ENCODE data around the gene BRS3.

BRS3 gene

DNA sequence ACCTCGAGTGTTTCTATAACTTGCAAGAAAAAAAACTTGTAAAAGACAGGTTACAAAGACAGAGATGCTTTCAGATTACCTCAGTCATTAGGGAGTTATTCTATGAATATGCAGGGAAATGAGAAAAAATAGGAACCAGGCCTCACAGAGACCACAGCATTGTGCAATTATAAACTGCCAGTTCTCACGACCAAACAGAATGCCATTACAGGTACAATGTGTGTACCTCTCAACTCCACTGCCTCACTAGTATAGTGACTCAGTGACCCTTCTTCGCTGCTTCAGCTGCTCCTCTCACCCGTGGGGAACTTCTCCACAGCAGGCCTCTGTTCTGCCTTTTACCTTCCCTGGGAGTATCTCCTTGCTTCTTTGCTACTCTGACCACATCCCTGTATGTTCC, 7.3 kb downstream of the BRS3 start:
- no peak for DNase-seq

DNA sequence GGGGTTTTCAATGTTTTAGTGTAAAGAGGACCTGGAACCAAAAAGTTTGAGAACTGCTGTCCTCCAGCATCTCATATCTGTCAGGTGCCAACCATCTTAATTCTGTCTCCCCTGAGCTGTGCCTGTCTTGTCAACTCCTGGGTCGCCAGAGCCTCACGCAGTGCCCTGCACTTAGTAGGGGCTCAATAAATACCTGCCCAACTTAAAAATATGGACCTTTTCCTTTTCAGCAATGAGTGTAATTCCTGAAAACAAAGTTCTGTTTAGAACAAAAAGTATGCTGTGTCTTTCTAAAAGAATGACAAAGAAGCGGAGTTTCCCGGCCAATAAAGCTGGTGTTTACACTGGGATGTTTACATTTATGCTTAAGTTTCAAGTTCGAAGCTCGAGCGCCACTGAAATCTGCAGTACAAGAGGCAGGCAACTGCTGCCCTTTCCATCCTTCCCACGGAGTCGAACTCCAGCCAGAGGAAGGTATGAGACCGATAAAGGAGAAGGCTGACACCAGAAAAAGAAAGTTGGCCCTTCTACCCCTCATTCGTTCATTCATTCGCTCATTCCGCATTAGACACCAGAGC, 8.5 kb downstream of the BRS3 start:
- DNase-seq, result peak in 1 of 51 donors; percentile 26

DNA sequence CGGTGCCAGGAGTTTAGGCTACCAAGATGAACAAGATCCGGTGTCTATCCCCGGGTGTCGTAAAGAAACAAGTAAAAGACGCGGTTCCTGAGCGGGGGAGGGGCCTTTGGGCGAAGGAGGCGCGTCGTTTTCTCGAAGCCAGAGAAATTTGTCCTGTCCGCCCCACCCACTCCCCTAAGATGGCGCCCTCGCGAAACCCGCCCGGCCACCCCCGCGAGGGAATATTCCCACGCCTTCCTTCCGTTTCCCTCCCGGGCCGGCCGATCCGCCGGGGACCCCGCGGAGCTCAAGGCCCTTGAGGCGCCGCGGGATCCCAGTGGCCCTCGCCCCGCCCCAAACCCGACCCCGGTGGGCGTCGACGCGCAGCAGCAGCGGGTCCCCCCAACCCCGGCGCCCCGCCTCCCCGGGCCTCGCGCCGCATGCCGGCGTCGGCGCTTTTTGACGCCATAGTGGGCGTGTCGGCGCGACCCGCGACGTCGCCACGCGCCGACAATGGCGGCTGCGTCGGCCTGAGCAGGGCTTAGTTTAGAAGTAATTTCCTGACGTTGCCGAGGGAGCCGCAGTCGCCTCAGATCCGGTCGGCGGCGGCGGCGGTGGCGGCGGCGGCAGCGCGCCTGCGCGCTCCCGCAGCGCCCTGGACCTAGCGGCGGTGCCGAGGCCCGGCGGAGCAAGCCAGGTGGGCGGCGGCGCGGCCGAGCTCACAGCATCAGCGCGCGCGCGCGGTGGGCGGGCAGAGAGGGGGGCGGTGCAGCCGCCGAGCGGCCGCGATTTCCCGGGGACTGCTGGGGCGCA, 9.2 kb downstream of the BRS3 start:
- peak; percentile 17 to 87 (median 68) for DNase-seq

DNA sequence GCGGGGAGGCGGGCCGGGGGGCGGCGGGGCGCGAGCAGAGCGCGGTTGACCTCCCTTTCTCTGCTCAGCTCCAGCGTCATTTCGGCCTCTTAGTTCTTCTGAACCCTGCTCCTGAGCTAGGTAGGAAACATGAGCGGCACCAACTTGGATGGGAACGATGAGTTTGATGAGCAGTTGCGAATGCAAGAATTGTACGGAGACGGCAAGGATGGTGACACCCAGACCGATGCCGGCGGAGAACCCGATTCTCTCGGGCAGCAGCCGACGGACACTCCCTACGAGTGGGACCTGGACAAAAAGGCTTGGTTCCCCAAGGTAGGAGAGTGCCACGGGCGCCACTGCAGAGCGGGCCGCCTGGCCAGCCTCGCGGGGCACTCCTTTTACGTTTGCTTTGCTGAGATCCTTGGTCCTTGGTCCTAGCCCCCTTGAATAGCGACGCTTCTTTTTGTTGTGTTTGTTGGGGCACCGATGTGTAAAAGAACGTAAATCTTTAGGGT, 9.9 kb downstream of the BRS3 start, which contains the start of gene HTATSF1:
Gene HTATSF1, plus strand, starts transcription at position 37 of the 497 bp plus-strand sequence. Its CDS starts 93 bp downstream, at position 130.
- DNase-seq, result peak in 7 of 51 donors; percentile 2 to 44 (median 23)

DNA sequence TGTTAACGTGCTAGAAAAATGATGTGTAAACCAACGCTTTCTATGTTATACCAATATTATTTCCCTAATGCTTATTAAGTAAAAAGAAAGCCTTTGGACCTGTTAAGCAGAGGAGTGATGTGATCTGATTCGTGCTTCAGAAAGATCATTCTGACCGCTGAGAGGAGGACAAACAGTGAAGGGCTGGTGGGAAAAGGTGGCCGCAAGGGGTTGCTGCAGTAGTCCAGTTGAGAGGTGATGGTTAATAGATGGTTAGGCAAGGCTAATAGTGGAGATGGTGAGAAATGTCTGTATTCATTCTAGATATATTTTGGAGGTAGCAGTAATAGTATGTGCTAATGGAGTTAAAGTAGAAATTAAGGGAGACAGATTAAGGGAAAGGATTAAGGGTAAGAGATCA, 31.3 kb downstream of the BRS3 start:
- no peak for DNase-seq

DNA sequence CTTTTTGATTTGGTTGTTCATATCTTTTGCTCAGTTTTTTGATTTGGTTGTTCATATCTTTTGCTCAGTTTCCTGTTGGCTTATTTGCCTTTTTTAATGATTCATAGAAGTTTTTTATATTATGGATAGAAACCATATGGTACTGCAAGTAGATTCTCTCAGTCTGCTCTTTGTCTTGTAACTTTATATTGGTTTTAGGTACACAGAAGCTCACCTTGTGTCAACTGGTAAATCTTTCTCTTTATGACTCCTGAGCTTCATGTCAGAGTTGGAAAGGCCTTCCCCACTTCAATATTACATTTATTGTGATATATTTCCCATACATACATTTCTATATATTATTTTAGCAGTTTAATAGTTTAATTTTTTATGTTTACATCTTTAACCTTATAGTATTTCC, 36.0 kb downstream of the BRS3 start:
- DNase-seq, result no peak

DNA sequence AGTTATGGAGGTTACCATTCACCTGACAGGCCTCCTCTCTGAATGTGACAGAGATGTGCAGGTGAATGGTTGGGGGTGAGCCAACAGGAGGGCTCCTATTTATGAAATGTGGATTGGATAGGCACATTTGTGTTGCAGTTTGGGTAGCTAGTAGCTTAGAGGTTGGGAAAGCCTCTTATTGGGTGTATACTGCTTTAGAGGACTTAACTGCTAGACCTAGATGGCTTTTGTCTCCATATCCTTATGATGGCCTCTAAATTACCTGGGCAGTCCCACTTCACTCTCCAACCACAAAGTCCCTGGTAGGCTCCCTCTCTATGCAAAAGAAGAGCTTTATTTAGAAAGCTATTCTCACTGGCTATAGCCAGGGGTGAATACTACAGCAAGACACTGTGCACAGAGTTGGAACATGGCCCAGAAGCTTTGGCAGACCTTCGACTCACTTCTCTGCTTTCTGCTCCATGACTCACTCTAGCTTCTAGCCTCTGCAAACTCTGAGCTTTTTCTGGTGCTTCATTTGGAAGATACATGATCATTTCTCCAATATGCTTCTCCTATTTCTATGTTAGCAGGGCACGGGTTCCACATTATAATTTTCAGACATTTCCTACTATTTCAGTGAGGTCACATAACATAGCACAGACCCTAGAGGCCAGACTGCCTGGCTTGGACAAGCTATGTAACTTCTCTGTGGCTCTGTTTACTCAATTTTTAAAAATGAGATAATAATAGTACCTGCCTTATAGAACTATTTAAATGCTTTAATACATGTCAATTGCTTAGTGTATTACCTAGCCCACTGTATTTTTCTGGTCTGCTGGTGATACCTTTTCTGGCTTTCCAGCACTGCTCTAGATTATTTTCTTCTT, 38.2 kb downstream of the BRS3 start:
- peak in 31 of 51 donors; percentile 0 to 47 (median 16) for DNase-seq

DNA sequence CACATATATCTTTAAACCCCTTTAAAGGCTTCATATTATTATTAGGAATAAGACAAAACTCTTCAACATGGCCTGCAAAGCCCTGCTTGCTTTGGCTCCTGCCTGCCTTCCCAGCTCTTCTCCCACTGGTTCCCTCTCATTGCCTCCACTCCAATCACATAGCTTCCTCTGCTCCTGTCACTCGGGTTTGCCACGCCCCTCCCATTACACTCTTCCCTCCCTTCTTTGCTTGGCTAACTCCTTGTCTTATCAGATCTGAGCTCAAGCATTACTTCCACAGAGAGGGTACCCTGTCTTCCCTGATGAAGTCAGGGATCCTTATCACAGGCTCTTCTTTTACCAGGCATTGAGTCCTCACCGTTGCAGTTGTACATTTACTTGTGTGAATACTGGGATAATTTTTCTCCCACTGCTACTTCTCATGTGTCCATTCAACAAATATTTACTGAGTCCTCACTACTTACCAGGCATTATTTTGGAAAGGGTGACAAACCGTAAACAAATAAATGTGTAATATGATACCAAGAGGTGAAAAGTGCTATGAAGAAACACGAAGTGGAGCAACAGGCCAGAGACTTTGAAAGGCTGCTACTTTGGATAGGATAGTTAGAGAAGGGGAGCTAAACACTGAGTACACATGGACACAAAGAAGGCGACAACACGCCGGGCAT, 41.0 kb downstream of the BRS3 start:
- no peak for DNase-seq

DNA sequence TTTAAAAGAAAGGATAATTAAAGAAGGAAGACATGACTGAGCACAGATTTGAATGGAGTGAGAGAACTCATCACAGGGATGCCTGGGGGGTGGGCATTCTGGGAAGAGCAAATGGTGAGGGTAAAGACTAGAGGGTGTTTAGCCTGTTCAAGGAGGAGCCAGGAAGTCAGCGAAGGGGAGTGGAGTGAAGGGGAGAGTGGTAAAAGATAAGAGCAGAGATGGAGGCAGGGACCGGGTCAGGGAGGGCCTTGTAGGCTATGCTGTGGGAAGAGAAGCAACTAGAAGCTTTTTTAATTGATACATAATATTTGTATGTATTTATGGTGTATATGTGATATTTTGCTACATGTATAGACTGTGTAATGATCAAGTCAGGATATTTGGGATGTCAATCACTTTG, 42.0 kb downstream of the BRS3 start:
- no peak for DNase-seq

DNA sequence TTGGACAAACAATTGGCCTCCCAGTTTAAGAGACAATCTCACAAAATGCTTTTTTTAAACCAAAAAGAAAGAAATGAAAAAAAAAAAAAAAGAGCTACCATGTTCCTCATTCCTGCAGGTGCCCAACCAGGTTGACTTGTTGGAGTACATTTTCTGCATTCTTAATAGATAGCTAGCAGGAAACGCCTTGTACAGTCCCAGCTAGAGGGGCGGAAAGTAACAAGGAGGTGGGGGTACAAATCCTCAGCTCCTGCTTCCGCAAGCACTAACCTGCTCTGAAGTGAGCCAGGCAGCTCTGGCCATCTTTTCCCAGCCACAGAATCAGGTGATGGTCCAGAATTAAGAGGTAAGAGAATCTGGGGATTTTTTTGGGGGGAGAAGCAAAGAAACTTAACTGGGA, 44.2 kb downstream of the BRS3 start, which contains the start of gene VGLL1:
Gene VGLL1, plus strand, starts transcription at position 265 of the 400 bp plus-strand sequence. CDS start 3,806 bp downstream, outside the sequence.
- DNase-seq, result no peak

DNA sequence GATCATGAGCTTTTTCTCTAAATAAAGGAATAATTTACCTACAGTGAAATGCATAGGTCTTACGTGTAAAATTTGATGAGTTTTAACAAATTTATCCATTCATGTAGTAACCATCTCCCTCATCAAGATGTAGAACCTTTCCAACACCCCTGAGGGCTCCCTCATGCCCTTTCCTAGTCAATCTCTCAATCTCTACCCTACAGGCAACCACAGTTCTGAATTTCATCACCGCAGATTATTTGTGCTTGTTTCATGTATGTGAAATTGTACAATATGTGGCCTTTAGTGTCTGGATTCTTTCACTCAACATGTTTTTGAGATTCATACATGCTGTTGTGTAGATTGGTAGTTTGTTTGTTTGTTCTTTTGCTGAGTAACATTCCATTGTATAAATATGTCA, 46.4 kb downstream of the BRS3 start:
- DNase-seq, result no peak

DNA sequence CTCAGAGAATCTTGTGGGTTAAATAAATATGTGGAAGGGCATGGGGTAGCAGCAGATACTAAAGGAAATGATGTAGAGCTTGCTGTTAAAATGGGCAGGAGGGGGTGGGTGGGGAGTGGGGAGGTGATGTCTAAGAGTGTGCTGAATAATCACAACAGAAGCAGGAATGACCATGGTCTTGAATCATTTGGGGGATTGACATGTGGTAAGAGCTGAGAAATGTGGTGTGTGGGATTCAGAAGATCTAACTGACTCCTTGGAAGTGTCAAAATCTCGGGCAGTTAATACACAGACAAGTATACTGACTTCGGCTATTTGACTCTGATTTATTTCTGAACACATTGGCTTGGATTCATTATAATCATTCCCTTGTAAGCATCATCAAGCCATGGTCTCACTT, 51.1 kb downstream of the BRS3 start:
- DNase-seq, result no peak

DNA sequence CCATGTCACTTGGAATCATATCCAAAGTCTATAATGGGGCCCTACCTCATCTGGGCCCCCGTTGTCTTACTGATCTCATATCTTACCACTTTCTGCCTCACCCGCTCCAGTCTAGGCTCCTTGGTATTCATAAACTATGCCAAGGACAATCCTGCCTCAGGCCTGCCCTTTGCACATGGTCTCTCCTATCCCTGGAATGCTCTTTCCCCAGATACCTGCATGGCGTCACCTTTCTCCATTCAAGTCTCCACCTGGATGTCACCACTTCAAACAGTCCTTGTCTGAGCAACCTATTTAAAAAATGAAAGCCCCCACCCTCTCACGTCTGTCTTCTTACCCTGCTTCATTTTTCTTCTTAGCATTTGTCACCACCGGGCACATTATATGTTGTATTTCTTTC, 52.5 kb downstream of the BRS3 start:
- no peak for DNase-seq

DNA sequence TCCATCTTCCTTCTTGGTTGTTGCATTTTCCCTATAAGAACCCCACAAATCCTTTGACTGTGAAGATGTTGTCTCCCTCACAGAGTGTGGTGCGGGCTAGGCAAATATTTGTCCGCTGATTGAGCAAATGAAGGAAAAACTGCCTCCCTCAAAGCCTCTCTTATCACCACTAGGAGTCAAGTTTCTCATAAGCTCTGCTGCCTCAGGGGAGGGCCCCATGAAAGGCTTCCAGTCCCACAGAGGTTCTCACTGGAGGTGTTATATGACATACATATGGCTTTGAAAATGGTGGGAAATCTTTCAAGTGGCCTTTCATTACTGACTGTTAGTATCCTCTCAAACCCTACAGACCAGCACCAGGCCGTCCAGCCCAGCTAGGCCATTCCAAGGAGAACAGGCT, 53.5 kb downstream of the BRS3 start:
- no peak for DNase-seq

DNA sequence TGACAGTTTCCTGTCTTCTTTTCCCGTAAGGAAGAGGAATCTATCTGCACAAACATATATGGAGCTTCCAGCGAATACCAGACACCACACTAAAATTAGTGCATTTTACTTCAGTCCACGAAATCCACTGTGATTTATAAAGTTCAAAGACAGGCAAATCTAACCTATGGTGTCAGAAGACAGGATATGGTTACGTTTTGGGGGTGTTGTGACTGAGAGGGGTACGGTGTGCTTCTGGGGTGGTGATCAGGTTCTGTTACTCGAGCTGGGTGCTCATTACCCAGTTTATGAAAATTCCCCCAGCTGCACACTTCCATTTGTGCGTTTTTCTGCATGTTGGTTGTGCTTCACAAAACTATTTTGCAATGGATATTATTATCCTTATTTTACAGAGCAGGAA, 54.5 kb downstream of the BRS3 start:
- DNase-seq, result no peak
